GM23248 (cell line): Measurements from ENCODE around the gene TTYH3.
"Not testable (repeated sequence)": the region's sequence is repeated elsewhere in the genome, so short reads cannot be mapped to it uniquely, and the experiment has no call there.

ENCODE experiments used
- EZH2 ChIP-seq: fragments of 200-600 bp; sonication (generic); IDR thresholded peaks from 2 replicates; pipeline ENCODE4 v1.6.1; 2018; ENCODE audit warnings: antibody characterized with exemption, mild to moderate bottlenecking; ENCODE audit not compliant: insufficient read depth, poor library complexity, severe bottlenecking
- EZH2phosphoT487 ChIP-seq: fragments of 200-600 bp; sonication (generic); IDR thresholded peaks from 2 replicates; pipeline ENCODE4 v1.6.1; 2018; ENCODE audit warnings: antibody characterized with exemption, moderate library complexity, mild to moderate bottlenecking, low read depth; ENCODE audit not compliant: insufficient read depth

- TF ChIP-seq EZH2, EZH2phosphoT487: not testable (repeated sequence)
Measured at GRCh38 chr7:2589941-2590340, 41.8 kb upstream of the TTYH3 start.
